Smooth muscle cell (in vitro differentiated cells): ENCODE data around the gene EFTUD2. TPM values are rescaled to one million over a fixed set of nuclear protein-coding genes. Genes with fewer than 3 reads are reported as not detected.

Source experiments
- DNase-seq: peaks from one replicate; lab custom pipeline; 2025; ENCODE audit not compliant: unreplicated experiment; lab: John Stamatoyannopoulos, UW
- H2AFZ ChIP-seq: fragments of 200-600 bp; sonication (generic); 2 replicates; pipeline ENCODE4 v1.6.0; 2016; ENCODE audit warnings: antibody characterized with exemption, low read depth, mild to moderate bottlenecking
- H3F3A ChIP-seq: fragments of 200-600 bp; sonication (generic); 2 replicates; pipeline ENCODE4 v1.6.0; 2017; ENCODE audit warnings: antibody characterized with exemption, low read depth
- H3K27ac ChIP-seq: fragments of 200-600 bp; sonication (generic); 2 replicates; pipeline ENCODE4 v1.5.1; 2016; ENCODE audit warnings: low read depth, mild to moderate bottlenecking
- H3K27me3 ChIP-seq: fragments of 200-600 bp; sonication (generic); 2 replicates; pipeline ENCODE4 v1.6.1; 2016; ENCODE audit warnings: low read depth, mild to moderate bottlenecking
- H3K36me3 ChIP-seq: fragments of 200-600 bp; sonication (generic); 2 replicates; pipeline ENCODE4 v1.5.1; 2016; ENCODE audit warnings: low read depth
- H3K4me1 ChIP-seq: fragments of 200-600 bp; sonication (generic); 2 replicates; pipeline ENCODE4 v1.5.1; 2016; ENCODE audit warnings: low read depth
- H3K4me2 ChIP-seq: fragments of 200-600 bp; sonication (generic); 2 replicates; pipeline ENCODE4 v1.6.0; 2016; ENCODE audit warnings: mild to moderate bottlenecking
- H3K4me3 ChIP-seq: fragments of 200-600 bp; sonication (generic); 2 replicates; pipeline ENCODE4 v1.5.1; 2016; ENCODE audit warnings: mild to moderate bottlenecking
- H3K79me2 ChIP-seq: fragments of 200-600 bp; sonication (generic); 2 replicates; pipeline ENCODE4 v1.6.0; 2016; ENCODE audit warnings: low read depth, mild to moderate bottlenecking
- H3K9ac ChIP-seq: fragments of 200-600 bp; sonication (generic); 2 replicates; pipeline ENCODE4 v1.6.0; 2016; ENCODE audit warnings: low read depth
- H3K9me3 ChIP-seq: fragments of 200-600 bp; sonication (generic); replicated peaks from 2 replicates; pipeline ENCODE4 v1.5.1; 2016; ENCODE audit warnings: low read depth
- H4K20me1 ChIP-seq: fragments of 200-600 bp; sonication (generic); 2 replicates; pipeline ENCODE4 v1.6.0; 2016; ENCODE audit warnings: low read depth
- WGBS: methylation state at CpG from one replicate; pipeline ENCODE4 v1.1.7; 2016; ENCODE audit warnings: low lambda C conversion rate; 5-methylcytosine and 5-hydroxymethylcytosine counted together
- polyA plus RNA-seq: library from polyadenylated mRNA; unstranded; fragments of >200 nt; fragmentation: Nextera tagmentation; extraction: Ambion mirVana; gene quantifications from 2 replicates; pipeline ENCODE4 v1.2.1, GENCODE V29; 2016
- total RNA-seq: library from RNA; depleted of rRNA; stranded (reverse); fragments of >200 nt; gene quantifications from 2 replicates; pipeline ENCODE4 v1.2.3, GENCODE V29; 2014
- TF ChIP-seq, protein P1 (sequence below): fragments of 200-600 bp; sonication (generic); IDR thresholded peaks from 2 replicates; pipeline ENCODE4 v1.5.1; 2017; ENCODE audit warnings: borderline replicate concordance, mild to moderate bottlenecking, antibody characterized with exemption; ENCODE audit not compliant: insufficient read depth, poor library complexity, severe bottlenecking

The EFTUD2 gene
- total and polyA plus RNA-seq, 2 experiments from 2014 or later = 57.2 to 76.0 TPM

GRCh38 chr17:44922136-44922535 lies 22.9 kb upstream of the EFTUD2 start:
- no peaks in the 10 kb centered on the region for H3K79me2 ChIP-seq

GRCh38 chr17:44921122-44921882 lies 22.1 kb upstream of the EFTUD2 start:
- Histone ChIP-seq H3K9ac (no peak overlapping the region), H4K20me1 (no peaks in the 10 kb centered on the region), H3K36me3 (no peaks in the 10 kb centered on the region), H3K27me3 (no peaks in the 10 kb centered on the region), H2AFZ (no peak overlapping the region), H3F3A (no peaks in the 10 kb centered on the region), H3K79me2 (no peaks in the 10 kb centered on the region), H3K4me2 (no peak overlapping the region), H3K9me3 (no peaks in the 10 kb centered on the region), H3K4me3 (no peak overlapping the region), H3K27ac (no peak overlapping the region), H3K4me1 (peaks cover 4% of the 10 kb centered on the region)
- TF ChIP-seq, protein P1, sequence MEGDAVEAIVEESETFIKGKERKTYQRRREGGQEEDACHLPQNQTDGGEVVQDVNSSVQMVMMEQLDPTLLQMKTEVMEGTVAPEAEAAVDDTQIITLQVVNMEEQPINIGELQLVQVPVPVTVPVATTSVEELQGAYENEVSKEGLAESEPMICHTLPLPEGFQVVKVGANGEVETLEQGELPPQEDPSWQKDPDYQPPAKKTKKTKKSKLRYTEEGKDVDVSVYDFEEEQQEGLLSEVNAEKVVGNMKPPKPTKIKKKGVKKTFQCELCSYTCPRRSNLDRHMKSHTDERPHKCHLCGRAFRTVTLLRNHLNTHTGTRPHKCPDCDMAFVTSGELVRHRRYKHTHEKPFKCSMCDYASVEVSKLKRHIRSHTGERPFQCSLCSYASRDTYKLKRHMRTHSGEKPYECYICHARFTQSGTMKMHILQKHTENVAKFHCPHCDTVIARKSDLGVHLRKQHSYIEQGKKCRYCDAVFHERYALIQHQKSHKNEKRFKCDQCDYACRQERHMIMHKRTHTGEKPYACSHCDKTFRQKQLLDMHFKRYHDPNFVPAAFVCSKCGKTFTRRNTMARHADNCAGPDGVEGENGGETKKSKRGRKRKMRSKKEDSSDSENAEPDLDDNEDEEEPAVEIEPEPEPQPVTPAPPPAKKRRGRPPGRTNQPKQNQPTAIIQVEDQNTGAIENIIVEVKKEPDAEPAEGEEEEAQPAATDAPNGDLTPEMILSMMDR = no peak
- 51% methylated on average over 11 of the region's 11 CpGs for WGBS
- DNase-seq = no peak

More at GRCh38 chr17:44922136-44922535, 22.9 kb upstream of the EFTUD2 start:
- H3K27ac ChIP-seq = no peak overlapping the region
- TF ChIP-seq, protein P1 = no peak
- no peaks in the 10 kb centered on the region for H3K9me3 ChIP-seq
- no peak overlapping the region for H2AFZ ChIP-seq
- H3K4me2 ChIP-seq = no peak overlapping the region
- H4K20me1 ChIP-seq = no peaks in the 10 kb centered on the region
- DNase-seq = no peak
- no peaks in the 10 kb centered on the region for H3K36me3 ChIP-seq
- WGBS = 92% methylated on average over 6 of the region's 6 CpGs
- H3K4me1 ChIP-seq = peaks cover 4% of the 10 kb centered on the region
- no peaks in the 10 kb centered on the region for H3F3A ChIP-seq
- no peak overlapping the region for H3K4me3 ChIP-seq
- no peak overlapping the region for H3K9ac ChIP-seq
- no peaks in the 10 kb centered on the region for H3K27me3 ChIP-seq

GRCh38 chr17:44920565-44920940 lies 21.3 kb upstream of the EFTUD2 start:
- peaks cover 4% of the 10 kb centered on the region for H3K4me1 ChIP-seq
- WGBS = 88% methylated on average over 7 of the region's 7 CpGs
- TF ChIP-seq, protein P1 = no peak
- H3K36me3 ChIP-seq = no peaks in the 10 kb centered on the region
- no peak overlapping the region for H3K4me2 ChIP-seq
- H2AFZ ChIP-seq = no peak overlapping the region
- no peaks in the 10 kb centered on the region for H3F3A ChIP-seq
- H3K9ac ChIP-seq = no peak overlapping the region
- H3K27me3 ChIP-seq = no peaks in the 10 kb centered on the region
- H3K9me3 ChIP-seq = no peaks in the 10 kb centered on the region
- H3K27ac ChIP-seq = no peak overlapping the region
- no peaks in the 10 kb centered on the region for H3K79me2 ChIP-seq
- no peaks in the 10 kb centered on the region for H4K20me1 ChIP-seq
- H3K4me3 ChIP-seq = no peak overlapping the region
- DNase-seq = no peak
